CD4-positive, CD25-positive, alpha-beta regulatory T cell (primary cell): Measurements from ENCODE around the gene SORCS1. TPM values are rescaled to one million over a fixed set of nuclear protein-coding genes. Genes with fewer than 3 reads are reported as not detected.

Experiments
- ATAC-seq, 2 donors: fragments of 150-1000 bp; cut with Tn5 transposase; one replicate each; pipeline ENCODE4 v1.10.0; 2021; ENCODE audit warnings: low read depth in 2 of 2, moderate number of reproducible peaks in 2 of 2, moderate library complexity in 1 of 2
- DNase-seq, 3 donors: peaks; one replicate each; pipeline versions ENCODE4 v3.0.0 to v3.0.0-alpha.2; 2012 to 2022; ENCODE audit warnings: mixed read lengths in 1 of 3
- H3K27ac ChIP-seq: one replicate; pipeline ENCODE4 v1.7.0; 2013; ENCODE audit warnings: mild to moderate bottlenecking, low read length; ENCODE audit not compliant: insufficient read depth, poor library complexity, severe bottlenecking
- H3K27me3 ChIP-seq: one replicate; pipeline ENCODE4 v1.7.0; 2013; ENCODE audit warnings: low read length; ENCODE audit not compliant: control insufficient read depth, insufficient read depth
- H3K36me3 ChIP-seq: one replicate; pipeline ENCODE4 v1.7.0; 2013; ENCODE audit warnings: mild to moderate bottlenecking, low read length, moderate library complexity; ENCODE audit not compliant: control insufficient read depth, insufficient read depth
- H3K4me1 ChIP-seq: 2 replicates; pipeline ENCODE4 v1.7.0; 2013; ENCODE audit warnings: mild to moderate bottlenecking, low read length; ENCODE audit not compliant: insufficient read depth, control insufficient read depth, poor library complexity, severe bottlenecking
- H3K4me3 ChIP-seq: one replicate; pipeline ENCODE4 v1.7.0; 2013; ENCODE audit warnings: low read depth, mild to moderate bottlenecking, low read length, moderate library complexity
- H3K9me3 ChIP-seq, 2 experiments: 1 replicate in 1 of 2; 2 replicates in 1 of 2; pipeline ENCODE4 v1.7.0; 2013; ENCODE audit warnings: low read length in 2 of 2, mild to moderate bottlenecking in 1 of 2, moderate library complexity in 1 of 2; ENCODE audit not compliant: control insufficient read depth in 2 of 2
- H3K27ac Mint-ChIP-seq, 3 donors: one replicate each; pipeline ENCODE4 v1.8.0; 2020 to 2022; ENCODE audit warnings: mild to moderate bottlenecking in 3 of 3, mixed read lengths in 3 of 3, moderate library complexity in 2 of 3
- H3K27me3 Mint-ChIP-seq: one replicate; pipeline ENCODE4 v1.8.0; 2022; ENCODE audit warnings: mild to moderate bottlenecking, mixed read lengths
- H3K36me3 Mint-ChIP-seq: one replicate; pipeline ENCODE4 v1.8.0; 2020; ENCODE audit warnings: mixed read lengths
- H3K4me1 Mint-ChIP-seq, 4 donors: one replicate each; pipeline ENCODE4 v1.8.0; 2020 to 2022; ENCODE audit warnings: mixed read lengths in 4 of 4, mild to moderate bottlenecking in 1 of 4
- H3K4me3 Mint-ChIP-seq, 4 donors: one replicate each; pipeline ENCODE4 v1.8.0; 2020 to 2022; ENCODE audit warnings: mild to moderate bottlenecking in 4 of 4, mixed read lengths in 4 of 4, moderate library complexity in 3 of 4
- H3K9me3 Mint-ChIP-seq, 7 donors: one replicate each; pipeline ENCODE4 v1.8.0; 2020 to 2022; ENCODE audit warnings: mixed read lengths in 7 of 7, mild to moderate bottlenecking in 3 of 7, moderate library complexity in 2 of 7
- polyA plus RNA-seq, 4 donors: library from polyadenylated mRNA; unstranded; fragments of 300-500 nt; fragmentation: Illumina TruSeq; gene quantifications; one replicate each; pipeline ENCODE4 v1.2.3, GENCODE V29; 2021
- total RNA-seq: library from RNA; stranded (reverse); gene quantifications from one replicate; pipeline ENCODE4 v1.2.3, GENCODE V29; 2022

SORCS1 gene
- total and polyA plus RNA-seq, 5 donors from 2014 or later: not detected

DNA sequence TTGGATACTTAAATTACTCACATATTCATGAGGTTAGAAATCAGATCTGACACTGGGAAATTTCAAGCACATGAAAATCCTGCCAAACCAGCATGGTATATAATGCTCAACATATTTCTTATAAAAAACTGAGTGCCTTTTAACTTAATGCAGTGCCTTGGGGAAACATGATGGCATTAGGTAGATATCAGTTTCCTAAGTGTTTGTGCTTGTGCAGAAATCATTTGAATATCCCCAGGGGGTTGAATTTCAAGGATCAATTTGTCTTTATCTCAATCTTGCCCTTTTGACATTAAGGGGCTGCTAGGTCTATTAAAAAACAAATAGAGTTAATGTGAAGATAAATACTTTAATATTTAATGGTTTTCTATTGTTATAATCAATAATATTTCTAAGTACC, 396.3 kb downstream of the SORCS1 start:
- Histone ChIP-seq H3K36me3 (no peaks in the 10 kb centered on the region), H3K4me3 (no peak overlapping the region), H3K4me1 (no peaks in the 10 kb centered on the region), H3K27ac (no peak overlapping the region), H3K9me3 (peaks cover 5 to 7% of the 10 kb centered on the region in 2 experiments), H3K27me3 (no peaks in the 10 kb centered on the region)
- Mint-ChIP-seq H3K9me3 (peaks cover 0 to 8% (median 5%) of the 10 kb centered on the region in 7 donors), H3K36me3 (no peaks in the 10 kb centered on the region), H3K4me3 (no peak overlapping the region), H3K27me3 (no peaks in the 10 kb centered on the region), H3K27ac (no peak overlapping the region), H3K4me1 (no peaks in the 10 kb centered on the region)
- ATAC-seq (no peak), DNase-seq (no peak)

DNA sequence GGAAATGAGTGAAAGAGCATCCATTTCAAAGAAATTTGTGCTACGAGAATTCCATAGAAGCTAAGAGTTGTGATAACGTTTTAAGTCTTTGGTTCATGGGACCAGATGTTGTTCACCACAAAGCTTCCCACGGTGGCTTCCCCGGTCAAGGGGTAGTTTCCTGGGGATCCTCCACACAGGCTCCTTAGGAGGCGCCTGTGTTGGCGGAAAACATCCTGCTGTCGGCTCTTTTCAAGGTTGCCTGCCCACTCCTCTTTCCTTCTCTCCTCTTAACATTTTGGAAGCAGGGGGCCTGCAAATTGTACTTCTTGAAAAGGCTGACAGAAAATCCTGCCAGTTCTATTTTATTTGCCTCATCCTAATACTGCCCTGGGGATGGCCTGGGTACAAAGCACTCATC, 398.6 kb downstream of the SORCS1 start:
- Mint-ChIP-seq H3K27ac (no peak overlapping the region), H3K36me3 (no peaks in the 10 kb centered on the region), H3K4me1 (no peaks in the 10 kb centered on the region), H3K4me3 (no peak overlapping the region), H3K27me3 (no peaks in the 10 kb centered on the region), H3K9me3 (peaks cover 0 to 12% (median 3%) of the 10 kb centered on the region in 7 donors)
- Histone ChIP-seq H3K4me3 (no peak overlapping the region), H3K9me3 (peaks cover 4 to 5% of the 10 kb centered on the region in 2 experiments), H3K4me1 (no peaks in the 10 kb centered on the region), H3K36me3 (no peaks in the 10 kb centered on the region), H3K27me3 (no peaks in the 10 kb centered on the region), H3K27ac (no peak overlapping the region)
- ATAC-seq (no peak), DNase-seq (no peak)

DNA sequence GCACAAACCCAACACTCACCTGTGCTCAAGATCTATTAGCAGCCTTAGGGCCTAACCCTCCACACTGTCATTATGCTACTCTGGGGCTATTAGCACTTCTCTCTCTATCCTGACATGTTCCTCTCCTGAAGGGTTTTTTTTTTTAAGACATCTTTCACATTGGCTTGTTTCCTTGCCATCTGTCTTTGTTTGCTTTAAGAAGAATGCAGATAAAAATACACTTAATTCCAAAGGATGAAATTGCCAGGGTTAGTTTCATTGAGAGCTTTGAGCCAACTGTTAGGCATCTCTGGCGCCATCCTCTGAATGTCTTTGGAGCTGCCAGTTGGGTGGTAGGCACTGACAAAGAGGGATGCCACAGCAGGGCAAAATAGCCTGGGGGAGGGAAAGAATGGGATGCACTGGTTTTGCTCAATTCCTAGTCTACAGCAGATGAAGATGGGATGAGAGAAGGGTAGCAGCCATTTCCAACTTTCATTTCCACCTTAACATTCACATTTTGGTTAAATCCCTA, 399.2 kb downstream of the SORCS1 start:
- Histone ChIP-seq H3K4me3 (no peak overlapping the region), H3K4me1 (no peaks in the 10 kb centered on the region), H3K27me3 (no peaks in the 10 kb centered on the region), H3K27ac (no peak overlapping the region), H3K9me3 (peaks cover 0 to 3% of the 10 kb centered on the region in 2 experiments), H3K36me3 (no peaks in the 10 kb centered on the region)
- no peak overlapping the region for H3K27ac Mint-ChIP-seq
- H3K4me1 Mint-ChIP-seq: no peaks in the 10 kb centered on the region
- ATAC-seq: no peak
- no peaks in the 10 kb centered on the region for H3K36me3 Mint-ChIP-seq
- DNase-seq: no peak
- H3K9me3 Mint-ChIP-seq: peaks cover 0 to 12% (median 3%) of the 10 kb centered on the region in 7 donors
- H3K27me3 Mint-ChIP-seq: no peaks in the 10 kb centered on the region
- H3K4me3 Mint-ChIP-seq: no peak overlapping the region

DNA sequence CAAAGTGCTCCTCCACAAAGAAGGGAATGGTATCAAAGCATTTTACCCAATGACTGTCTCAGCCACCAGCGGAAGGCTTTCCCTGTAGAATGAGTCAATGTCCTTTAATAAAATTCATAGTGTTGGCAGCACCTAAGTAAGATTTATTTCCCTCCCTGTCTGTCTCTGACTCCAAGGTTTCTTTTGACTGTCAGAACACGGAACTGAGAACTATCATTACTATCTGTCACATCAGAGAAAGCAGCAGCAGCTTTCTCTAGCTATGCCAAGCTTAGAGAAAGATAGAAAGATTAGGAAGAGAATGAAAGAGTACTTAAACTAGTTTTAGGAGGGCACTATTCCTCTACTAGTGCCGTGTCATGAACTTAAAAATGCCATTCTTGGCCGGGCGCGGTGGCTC, 400.1 kb downstream of the SORCS1 start:
- Histone ChIP-seq H3K9me3 (peaks cover 0 to 3% of the 10 kb centered on the region in 2 experiments), H3K27ac (no peak overlapping the region), H3K4me3 (no peak overlapping the region), H3K27me3 (no peaks in the 10 kb centered on the region), H3K36me3 (no peaks in the 10 kb centered on the region), H3K4me1 (no peaks in the 10 kb centered on the region)
- Mint-ChIP-seq H3K9me3 (peaks cover 0 to 12% (median 3%) of the 10 kb centered on the region in 7 donors), H3K4me3 (no peak overlapping the region), H3K4me1 (no peaks in the 10 kb centered on the region), H3K27ac (no peak overlapping the region), H3K36me3 (no peaks in the 10 kb centered on the region), H3K27me3 (no peaks in the 10 kb centered on the region)
- DNase-seq (no peak), ATAC-seq (no peak)

DNA sequence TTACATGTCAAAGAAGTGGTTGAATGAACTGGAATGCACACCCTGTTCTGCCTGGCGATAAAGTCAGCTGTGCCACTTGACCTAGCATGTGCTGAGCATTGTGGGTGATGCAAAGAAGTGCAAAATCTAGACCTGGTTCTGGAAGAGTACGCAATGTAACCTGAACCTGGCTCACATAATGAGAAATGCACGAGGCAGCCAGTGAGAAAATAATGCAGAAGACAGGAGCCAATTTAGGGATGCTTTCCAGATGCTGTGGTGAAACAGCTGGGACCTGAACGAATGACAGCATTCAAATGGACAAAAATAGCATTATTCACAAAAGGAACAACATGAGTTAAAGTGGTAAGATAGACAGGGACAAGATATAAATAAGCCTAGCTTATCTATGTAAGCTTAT, 402.6 kb downstream of the SORCS1 start:
- Histone ChIP-seq H3K36me3 (no peaks in the 10 kb centered on the region), H3K9me3 (peaks cover 0 to 3% of the 10 kb centered on the region in 2 experiments), H3K27ac (no peak overlapping the region), H3K4me3 (no peak overlapping the region), H3K27me3 (no peaks in the 10 kb centered on the region), H3K4me1 (no peaks in the 10 kb centered on the region)
- H3K4me3 Mint-ChIP-seq: no peak overlapping the region
- DNase-seq (no peak), ATAC-seq (no peak)
- no peaks in the 10 kb centered on the region for H3K36me3 Mint-ChIP-seq
- H3K27me3 Mint-ChIP-seq: no peaks in the 10 kb centered on the region
- no peaks in the 10 kb centered on the region for H3K4me1 Mint-ChIP-seq
- no peak overlapping the region for H3K27ac Mint-ChIP-seq
- peaks cover 0 to 8% (median 4%) of the 10 kb centered on the region in 7 donors for H3K9me3 Mint-ChIP-seq

DNA sequence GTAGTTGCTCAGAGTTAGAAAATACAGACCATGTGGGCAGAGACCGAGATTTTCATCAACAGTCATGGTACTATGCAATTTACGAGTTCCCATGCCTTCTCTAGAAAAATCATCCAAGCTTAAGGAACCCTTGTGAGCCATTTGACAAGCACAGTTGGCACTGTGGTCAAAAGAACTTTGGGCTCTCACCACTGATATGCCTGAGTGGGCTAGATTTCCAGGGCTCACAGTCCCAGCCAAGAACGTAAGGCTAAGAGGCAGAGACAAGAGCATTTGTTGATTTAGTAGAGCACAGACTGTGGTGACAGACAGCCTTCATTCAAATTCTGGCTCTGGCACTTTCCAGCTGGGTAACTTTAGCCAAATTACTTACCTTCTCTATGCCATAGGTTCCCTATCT, 407.0 kb downstream of the SORCS1 start:
- no peak for DNase-seq
- H3K27me3 Mint-ChIP-seq: no peaks in the 10 kb centered on the region

DNA sequence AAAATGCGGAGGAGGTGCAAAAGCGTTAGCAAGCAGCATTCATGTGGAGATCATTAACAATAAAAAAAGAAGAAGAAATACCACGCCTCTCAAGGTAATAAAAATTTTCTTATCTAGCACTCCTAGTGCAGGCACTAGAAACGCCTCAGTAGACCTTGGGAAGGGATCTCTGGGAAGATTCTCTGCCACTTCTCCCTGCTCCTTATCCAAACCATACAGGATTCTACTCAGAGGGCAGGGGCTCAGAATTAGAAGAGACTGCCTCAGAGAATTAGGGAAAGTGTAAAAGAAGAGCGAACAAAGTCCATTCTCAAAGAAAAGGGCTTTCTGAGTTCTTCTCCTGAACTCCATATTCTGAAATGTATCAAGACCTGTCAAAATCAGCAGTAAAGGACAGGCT, 413.4 kb downstream of the SORCS1 start:
- no peak overlapping the region for H3K4me3 Mint-ChIP-seq
- no peaks in the 10 kb centered on the region for H3K9me3 ChIP-seq
- no peaks in the 10 kb centered on the region for H3K36me3 ChIP-seq

More for the DNA sequence above, 407.0 kb downstream of the SORCS1 start:
- H3K9me3 ChIP-seq: no peaks in the 10 kb centered on the region
- no peak overlapping the region for H3K27ac Mint-ChIP-seq
- no peak overlapping the region for H3K4me3 Mint-ChIP-seq
- H3K36me3 ChIP-seq: no peaks in the 10 kb centered on the region
- H3K4me1 Mint-ChIP-seq: no peaks in the 10 kb centered on the region
- no peak overlapping the region for H3K27ac ChIP-seq
- no peaks in the 10 kb centered on the region for H3K4me1 ChIP-seq
- no peaks in the 10 kb centered on the region for H3K36me3 Mint-ChIP-seq
- no peaks in the 10 kb centered on the region for H3K27me3 ChIP-seq
- no peak for ATAC-seq
- no peak overlapping the region for H3K4me3 ChIP-seq
- peaks cover 4 to 19% (median 7%) of the 10 kb centered on the region in 7 donors for H3K9me3 Mint-ChIP-seq

DNA sequence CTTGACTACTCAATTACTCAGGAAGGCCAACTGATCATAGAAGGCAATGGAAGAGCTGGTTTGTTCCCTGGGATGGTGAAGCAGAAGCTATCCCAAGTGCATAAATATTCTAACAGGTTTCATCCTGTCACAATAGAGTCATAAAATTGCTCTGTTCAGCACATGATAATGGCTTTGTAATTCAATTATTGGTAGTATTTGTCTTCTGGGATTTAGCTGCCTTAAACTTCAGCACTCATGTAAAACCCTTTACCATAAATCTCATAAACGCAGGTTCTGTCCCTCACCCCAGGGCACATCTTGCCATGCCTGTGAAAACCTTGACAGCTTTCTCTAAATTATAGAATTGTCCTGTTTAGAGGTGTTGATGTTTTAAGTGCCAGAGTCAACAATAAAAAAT, 417.6 kb downstream of the SORCS1 start:
- Histone ChIP-seq H3K4me1 (no peaks in the 10 kb centered on the region), H3K36me3 (no peaks in the 10 kb centered on the region), H3K27ac (no peak overlapping the region), H3K4me3 (no peak overlapping the region), H3K27me3 (no peaks in the 10 kb centered on the region), H3K9me3 (no peaks in the 10 kb centered on the region)
- H3K4me1 Mint-ChIP-seq: no peaks in the 10 kb centered on the region
- H3K4me3 Mint-ChIP-seq: no peak overlapping the region
- H3K27me3 Mint-ChIP-seq: no peaks in the 10 kb centered on the region
- ATAC-seq: no peak
- no peak overlapping the region for H3K27ac Mint-ChIP-seq
- H3K36me3 Mint-ChIP-seq: no peaks in the 10 kb centered on the region
- no peak for DNase-seq
- H3K9me3 Mint-ChIP-seq: peaks cover 2 to 11% (median 8%) of the 10 kb centered on the region in 7 donors

More for the DNA sequence above, 413.4 kb downstream of the SORCS1 start:
- ATAC-seq (no peak), DNase-seq (no peak)
- Mint-ChIP-seq H3K9me3 (peaks cover 4 to 17% (median 10%) of the 10 kb centered on the region in 7 donors), H3K27me3 (no peaks in the 10 kb centered on the region), H3K27ac (no peak overlapping the region), H3K36me3 (no peaks in the 10 kb centered on the region), H3K4me1 (no peaks in the 10 kb centered on the region)
- H3K4me3 ChIP-seq: no peak overlapping the region
- H3K27me3 ChIP-seq: no peaks in the 10 kb centered on the region
- H3K4me1 ChIP-seq: no peaks in the 10 kb centered on the region
- no peak overlapping the region for H3K27ac ChIP-seq
